ENCODE results near the gene ANKLE2. TPM values are rescaled to one million over a fixed set of nuclear protein-coding genes. Genes with fewer than 3 reads are reported as not detected.

The ANKLE2 gene
- total and polyA plus RNA-seq, 2 of the 8 experiments (the other 6 are each of a cell fraction or from before 2014, with no cell fraction given), result 41.0 to 64.9 TPM

GRCh38 chr12:132803888-132804287 lies 42.3 kb upstream of the ANKLE2 start:
- no peaks in the 10 kb centered on the region for H3K27me3 ChIP-seq (replicated peaks in 1 of 4; ENCODE audit: control insufficient read depth in 3 of 4, extremely low read depth in 1 of 4, insufficient read depth in 3 of 4, low read length in 3 of 4)
- no peak for DNase-seq (ENCODE audit: low read depth in 1 of 2, low spot score in 2 of 2)
- H3K27ac ChIP-seq (ENCODE audit: low read depth, low read length), result no peak overlapping the region
- H2AFZ ChIP-seq (ENCODE audit: low read length), result no peak overlapping the region
- H4K20me1 ChIP-seq (replicated peaks in 1 of 2; ENCODE audit: control insufficient read depth in 1 of 2, insufficient read depth in 2 of 2, low read length in 2 of 2), result peaks cover 12 to 19% of the 10 kb centered on the region in 2 experiments
- H3K4ac ChIP-seq (replicated peaks; ENCODE audit: insufficient read length, low read depth, low read length), result no peak overlapping the region
- H3K4me2 ChIP-seq (ENCODE audit: insufficient read depth in 1 of 2, low read depth in 2 of 2, low read length in 2 of 2), result no peak overlapping the region
- H3K23ac ChIP-seq (ENCODE audit: insufficient read length), result no peak overlapping the region
- H2BK20ac ChIP-seq (ENCODE audit: low read length), result no peak overlapping the region
- no peak overlapping the region for H4K91ac ChIP-seq (replicated peaks; ENCODE audit: insufficient read length, low read length)
- no peaks in the 10 kb centered on the region; a peak in 1 of 7 replicates for H3K4me1 ChIP-seq (replicated peaks in 1 of 4; ENCODE audit: control insufficient read depth in 3 of 4, insufficient read depth in 4 of 4, low read length in 3 of 4)
- no peak overlapping the region for H4K5ac ChIP-seq (ENCODE audit: insufficient read length, low read depth, low read length)
- no peak overlapping the region for H2BK15ac ChIP-seq (ENCODE audit: low read length)
- H2BK12ac ChIP-seq (ENCODE audit: low read depth, low read length), result no peak overlapping the region
- no peak overlapping the region for H3K9ac ChIP-seq (replicated peaks in 1 of 4; ENCODE audit: extremely low read depth in 1 of 4, low read depth in 3 of 4, low read length in 3 of 4)
- peaks cover 6% of the 10 kb centered on the region for H3K79me1 ChIP-seq (ENCODE audit: low read depth, low read length)
- no peaks in the 10 kb centered on the region for H3K23me2 ChIP-seq (ENCODE audit: low read depth, low read length)
- no peak overlapping the region for H3K18ac ChIP-seq (ENCODE audit: extremely low read depth, low read length)
- no peak overlapping the region for H3K4me3 ChIP-seq (ENCODE audit: extremely low read depth in 1 of 4, insufficient read depth in 2 of 4, low read depth in 3 of 4, low read length in 4 of 4)
- WGBS, 2 experiments (ENCODE audit: extremely low coverage in 1 of 2, insufficient coverage in 1 of 2, insufficient read length in 1 of 2, insufficient replicate concordance in 2 of 2, low coverage in 1 of 2, low lambda C conversion rate in 2 of 2, missing lambda C conversion rate in 1 of 2), result 89% methylated on average over 10 of the region's 15 CpGs; no CpG with 5 or more reads in 1 of the 2 experiments
- FAIRE-seq, result no peak
- peaks cover 26 to 69% (median 42%) of the 10 kb centered on the region in 4 experiments; a peak in 7 of 8 replicates for H3K36me3 ChIP-seq (ENCODE audit: control insufficient read depth in 2 of 4, insufficient read depth in 4 of 4, low read length in 3 of 4)
- no peak overlapping the region for H3K14ac ChIP-seq (ENCODE audit: insufficient read length)
- no peak overlapping the region for H2BK5ac ChIP-seq (ENCODE audit: low read depth, low read length)
- H2AK5ac ChIP-seq (ENCODE audit: low read depth, low read length), result no peak overlapping the region
- peak overlapping the region; percentile 59; the same call in 1 of the 2 replicates for H4K8ac ChIP-seq (ENCODE audit: extremely low read depth, insufficient read depth, low read length)
- ChIA-PET POLR2A (ENCODE audit: partially characterized antibody) (interaction anchor here (0.5 to 1.4 kb wide), 3 partner anchors 19 to 60 kb away, joined by 3 to 4 read pairs (median 3); no protein-coding TSS in a partner anchor), CTCF (ENCODE audit: partially characterized antibody) (interaction anchor here (0.6 to 1.7 kb wide), 3 partner anchors 35 to 118 kb away, joined by 3 read pairs; no protein-coding TSS in a partner anchor)
- H3K79me2 ChIP-seq (ENCODE audit: control insufficient read depth in 1 of 2, insufficient read depth in 2 of 2, low read length in 2 of 2), result peaks cover 0 to 13% of the 10 kb centered on the region in 2 experiments; a peak in 2 of 4 replicates
- TF ChIP-seq TCF12 (IDR thresholded peaks at IDR 0.05; ENCODE audit: low read depth, low read length) (no peak), SAP30 (IDR thresholded peaks at IDR 0.05; ENCODE audit: insufficient read depth, insufficient replicate concordance, low read length) (no peak), RAD21 (IDR thresholded peaks at IDR 0.05 in 1 of 2, conservative IDR thresholded peaks at IDR 0.05 in 1 of 2; ENCODE audit: low read depth in 2 of 2, low read length in 2 of 2) (no peak), TAF1 (IDR thresholded peaks at IDR 0.05; ENCODE audit: low read depth, low read length) (no peak), ZNF274 (IDR thresholded peaks at IDR 0.05; ENCODE audit: borderline replicate concordance, extremely low read depth, low read length) (no peak), BACH1 (IDR thresholded peaks at IDR 0.05; ENCODE audit: low read length) (no peak), POLR2A (IDR thresholded peaks at IDR 0.05; ENCODE audit: control extremely low read depth in 1 of 2, low read depth in 2 of 2, low read length in 2 of 2) (no peak)
- no peak overlapping the region for H2BK120ac ChIP-seq (replicated peaks; ENCODE audit: low read depth, low read length)
- H3K56ac ChIP-seq (replicated peaks; ENCODE audit: insufficient read length, low read depth, low read length), result no peak overlapping the region
- H3K9me3 ChIP-seq (ENCODE audit: insufficient read depth in 2 of 2, low read depth in 1 of 2, low read length in 1 of 2), result no peaks in the 10 kb centered on the region

Measured in H1 (cell line).